ENCODE data around the gene MNX1. TPM values are rescaled to one million over a fixed set of nuclear protein-coding genes. Genes with fewer than 3 reads are reported as not detected.

The MNX1 gene
- total and polyA plus RNA-seq, 9 of the 15 experiments (the other 6 are each of a cell fraction or from before 2014, with no cell fraction given), result 0.15 to 8.0 (median 1.4) TPM

GRCh38 chr7:157017603-157018327, 7.3 kb upstream of the MNX1 start (continued):
- TF ChIP-seq AFF1 (IDR thresholded peaks at IDR 0.05; ENCODE audit: low read depth in 1 of 2, partially characterized antibody in 2 of 2), result no peak

- peaks cover 65 to 97% of the 10 kb centered on the region in 2 experiments for H3K27me3 ChIP-seq (ENCODE audit: control insufficient read depth in 2 of 2, insufficient read depth in 2 of 2, low read length in 2 of 2)
- H3K9me1 ChIP-seq (ENCODE audit: control insufficient read depth, insufficient read depth, low read length), result no peaks in the 10 kb centered on the region
- no peaks in the 10 kb centered on the region for H3K79me2 ChIP-seq (ENCODE audit: control insufficient read depth, insufficient read depth, low read length)
- no peaks in the 10 kb centered on the region for H4K20me1 ChIP-seq (replicated peaks; ENCODE audit: control insufficient read depth, insufficient read depth, low read length)
- no peak for ATAC-seq
- H2AFZ ChIP-seq (ENCODE audit: low read depth, low read length), result no peak overlapping the region
- no peak for DNase-seq (ENCODE audit: extremely low read depth in 1 of 4, low spot score in 3 of 4)
- H3K9me3 ChIP-seq (replicated peaks; ENCODE audit: control insufficient read depth, insufficient read depth, low read depth, low read length), result no peaks in the 10 kb centered on the region
- intact Hi-C loops (cut with micrococcal nuclease) (no loop called here), in situ Hi-C loops (cut with MboI) (no loop called here)
- no peaks in the 10 kb centered on the region for H3K36me3 ChIP-seq (ENCODE audit: control insufficient read depth, insufficient read depth, low read length)
- H3K27ac ChIP-seq (ENCODE audit: extremely low read depth, low read depth, low read length), result no peak overlapping the region
- no TSS peak for BruUV-seq (replicated peaks)
- no peak overlapping the region for H3K9ac ChIP-seq (ENCODE audit: insufficient read depth in 1 of 2, low read depth in 2 of 2, low read length in 2 of 2)
- no peak overlapping the region for H3K4me2 ChIP-seq (ENCODE audit: insufficient read depth, low read length)
- WGBS (ENCODE audit: insufficient coverage, low coverage, missing lambda C conversion rate), result 14% methylated on average over 11 of the region's 11 CpGs
- peaks cover 0 to 33% of the 10 kb centered on the region in 2 experiments; a peak in 2 of 5 replicates for H3K4me1 ChIP-seq (replicated peaks in 1 of 2; ENCODE audit: control insufficient read depth in 2 of 2, insufficient read depth in 2 of 2, low read length in 2 of 2)
- TF ChIP-seq EZH2 (IDR thresholded peaks at IDR 0.05; ENCODE audit: borderline replicate concordance, low read depth, low read length) (peak; percentile 74; the same call in 1 of the 2 replicates), TEAD4 (IDR thresholded peaks at IDR 0.05; ENCODE audit: low read length) (no peak), TEAD4 (CRISPR knock-in tag; IDR thresholded peaks at IDR 0.05; ENCODE audit: borderline replicate concordance) (no peak), TAF1 (IDR thresholded peaks at IDR 0.05; ENCODE audit: control insufficient read depth, extremely low read depth, insufficient read depth, low read length, severe bottlenecking) (no peak), GMEB1 (CRISPR knock-in tag; IDR thresholded peaks at IDR 0.05) (no peak), PPARD (CRISPR knock-in tag; IDR thresholded peaks at IDR 0.05) (no peak), SPI1 (IDR thresholded peaks at IDR 0.05; ENCODE audit: borderline replicate concordance, low read depth, low read length) (no peak)
- FAIRE-seq, result no peak
- POLR2A ChIA-PET, result interaction anchor here (0.6 kb wide), 2 partner anchors 35 to 331 kb away, joined by 3 read pairs; no protein-coding TSS in a partner anchor
- CTCF ChIA-PET (ENCODE audit: low intra/inter-chr PET ratio), result interaction anchor here (0.6 kb wide), 1 partner anchor 277 kb away, joined by 3 read pairs; no protein-coding TSS in a partner anchor
- no peak overlapping the region for H3K4me3 ChIP-seq
Observed at GRCh38 chr7:157017149-157017548, 6.7 kb upstream of the MNX1 start.
